Measurements from ENCODE around the gene OR5C1. TPM values are rescaled to one million over a fixed set of nuclear protein-coding genes. Genes with fewer than 3 reads are reported as not detected.

Gene OR5C1
- total RNA-seq, 1 experiment from 2014 or later: not detected

DNA sequence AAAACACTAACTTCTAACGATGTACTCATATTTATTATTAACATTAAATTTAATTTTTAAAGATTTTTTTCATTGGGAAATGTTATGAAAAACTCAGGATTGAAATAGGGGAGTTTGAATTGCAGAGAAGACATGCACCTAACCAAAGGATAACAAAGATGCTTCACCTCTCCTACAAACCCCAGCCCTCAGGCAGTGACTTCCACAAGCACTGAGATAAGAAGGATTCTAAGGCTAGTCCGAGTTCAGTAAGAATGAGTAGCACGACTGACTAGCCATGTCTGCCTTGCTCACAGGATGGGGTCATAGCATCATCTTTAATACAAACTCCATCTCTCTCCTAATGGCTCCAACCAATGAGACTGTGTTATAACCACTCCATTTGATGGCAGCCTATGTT is 7.1 kb upstream of the OR5C1 start:
- intact Hi-C loops (cut with micrococcal nuclease; ENCODE audit: unreplicated experiment): no loop called here
- H3K36me3 ChIP-seq (ENCODE audit: control insufficient read depth, insufficient read depth, low read length): no peaks in the 10 kb centered on the region
- BruUV-seq (replicated peaks): no TSS peak
- no peaks in the 10 kb centered on the region for H3K27me3 ChIP-seq (ENCODE audit: control insufficient read depth, insufficient read depth, low read length)
- no peak overlapping the region for H3K27ac ChIP-seq (ENCODE audit: low read length)
- no peak overlapping the region for H3K4me3 ChIP-seq (ENCODE audit: low read depth in 2 of 2, low read length in 2 of 2)
- ChIA-PET CTCF (no interaction called here), POLR2A (no interaction called here)
- no peaks in the 10 kb centered on the region for H3K9me3 ChIP-seq (ENCODE audit: control insufficient read depth, insufficient read depth, low read depth, low read length)
- DNase-seq (ENCODE audit: low read depth, low spot score) (no peak), ATAC-seq (no peak)
- in situ Hi-C loops (cut with HindIII; ENCODE audit: low pct_unique_long_range_greater_than_20kb, low sequenced_read_pairs): no loop called here
- TF ChIP-seq, protein P1, sequence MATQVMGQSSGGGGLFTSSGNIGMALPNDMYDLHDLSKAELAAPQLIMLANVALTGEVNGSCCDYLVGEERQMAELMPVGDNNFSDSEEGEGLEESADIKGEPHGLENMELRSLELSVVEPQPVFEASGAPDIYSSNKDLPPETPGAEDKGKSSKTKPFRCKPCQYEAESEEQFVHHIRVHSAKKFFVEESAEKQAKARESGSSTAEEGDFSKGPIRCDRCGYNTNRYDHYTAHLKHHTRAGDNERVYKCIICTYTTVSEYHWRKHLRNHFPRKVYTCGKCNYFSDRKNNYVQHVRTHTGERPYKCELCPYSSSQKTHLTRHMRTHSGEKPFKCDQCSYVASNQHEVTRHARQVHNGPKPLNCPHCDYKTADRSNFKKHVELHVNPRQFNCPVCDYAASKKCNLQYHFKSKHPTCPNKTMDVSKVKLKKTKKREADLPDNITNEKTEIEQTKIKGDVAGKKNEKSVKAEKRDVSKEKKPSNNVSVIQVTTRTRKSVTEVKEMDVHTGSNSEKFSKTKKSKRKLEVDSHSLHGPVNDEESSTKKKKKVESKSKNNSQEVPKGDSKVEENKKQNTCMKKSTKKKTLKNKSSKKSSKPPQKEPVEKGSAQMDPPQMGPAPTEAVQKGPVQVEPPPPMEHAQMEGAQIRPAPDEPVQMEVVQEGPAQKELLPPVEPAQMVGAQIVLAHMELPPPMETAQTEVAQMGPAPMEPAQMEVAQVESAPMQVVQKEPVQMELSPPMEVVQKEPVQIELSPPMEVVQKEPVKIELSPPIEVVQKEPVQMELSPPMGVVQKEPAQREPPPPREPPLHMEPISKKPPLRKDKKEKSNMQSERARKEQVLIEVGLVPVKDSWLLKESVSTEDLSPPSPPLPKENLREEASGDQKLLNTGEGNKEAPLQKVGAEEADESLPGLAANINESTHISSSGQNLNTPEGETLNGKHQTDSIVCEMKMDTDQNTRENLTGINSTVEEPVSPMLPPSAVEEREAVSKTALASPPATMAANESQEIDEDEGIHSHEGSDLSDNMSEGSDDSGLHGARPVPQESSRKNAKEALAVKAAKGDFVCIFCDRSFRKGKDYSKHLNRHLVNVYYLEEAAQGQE (IDR thresholded peaks at IDR 0.05; ENCODE audit: insufficient read depth in 1 of 2, low read depth in 2 of 2, low read length in 1 of 2): no peak
- TF ChIP-seq POLR2AphosphoS5 (IDR thresholded peaks at IDR 0.05; ENCODE audit: low read depth, low read length) (no peak), TCF7L2 (IDR thresholded peaks at IDR 0.05; ENCODE audit: low read depth, low read length) (no peak), SIN3A (IDR thresholded peaks at IDR 0.05; ENCODE audit: borderline replicate concordance, insufficient read depth, low read depth, low read length) (no peak)
- TF ChIP-seq, protein P2, sequence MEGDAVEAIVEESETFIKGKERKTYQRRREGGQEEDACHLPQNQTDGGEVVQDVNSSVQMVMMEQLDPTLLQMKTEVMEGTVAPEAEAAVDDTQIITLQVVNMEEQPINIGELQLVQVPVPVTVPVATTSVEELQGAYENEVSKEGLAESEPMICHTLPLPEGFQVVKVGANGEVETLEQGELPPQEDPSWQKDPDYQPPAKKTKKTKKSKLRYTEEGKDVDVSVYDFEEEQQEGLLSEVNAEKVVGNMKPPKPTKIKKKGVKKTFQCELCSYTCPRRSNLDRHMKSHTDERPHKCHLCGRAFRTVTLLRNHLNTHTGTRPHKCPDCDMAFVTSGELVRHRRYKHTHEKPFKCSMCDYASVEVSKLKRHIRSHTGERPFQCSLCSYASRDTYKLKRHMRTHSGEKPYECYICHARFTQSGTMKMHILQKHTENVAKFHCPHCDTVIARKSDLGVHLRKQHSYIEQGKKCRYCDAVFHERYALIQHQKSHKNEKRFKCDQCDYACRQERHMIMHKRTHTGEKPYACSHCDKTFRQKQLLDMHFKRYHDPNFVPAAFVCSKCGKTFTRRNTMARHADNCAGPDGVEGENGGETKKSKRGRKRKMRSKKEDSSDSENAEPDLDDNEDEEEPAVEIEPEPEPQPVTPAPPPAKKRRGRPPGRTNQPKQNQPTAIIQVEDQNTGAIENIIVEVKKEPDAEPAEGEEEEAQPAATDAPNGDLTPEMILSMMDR (IDR thresholded peaks at IDR 0.05): no peak
- no peaks in the 10 kb centered on the region for H3K4me1 ChIP-seq (ENCODE audit: control insufficient read depth, insufficient read depth, low read length)

DNA sequence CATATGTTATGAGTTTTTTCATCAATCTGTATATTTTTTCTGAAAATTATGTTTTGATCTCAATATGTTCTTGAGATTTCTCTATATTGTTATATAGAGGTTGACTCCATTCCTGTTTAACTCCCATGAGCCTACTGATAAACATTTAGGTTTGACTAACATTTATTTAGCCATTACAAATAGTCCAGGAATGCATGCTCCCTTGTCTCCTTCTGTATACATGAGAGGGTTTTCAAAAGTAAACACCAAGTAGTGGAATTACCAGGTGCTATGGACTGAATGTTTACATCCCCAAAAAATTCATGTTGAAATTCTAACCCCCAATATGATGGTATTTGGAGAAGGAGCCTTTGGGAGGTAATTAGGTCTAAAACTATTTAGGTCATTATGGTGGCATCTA is 3.5 kb upstream of the OR5C1 start:
- POLR2A ChIA-PET: no interaction called here

More for the DNA sequence above, 3.5 kb upstream of the OR5C1 start:
- ATAC-seq: no peak
- CTCF ChIA-PET: no interaction called here
- in situ Hi-C loops (cut with HindIII; ENCODE audit: low pct_unique_long_range_greater_than_20kb, low sequenced_read_pairs) (no loop called here), intact Hi-C loops (cut with micrococcal nuclease; ENCODE audit: unreplicated experiment) (no loop called here)
- no TSS peak for BruUV-seq (replicated peaks)
- H3K4me3 ChIP-seq (ENCODE audit: low read depth in 2 of 2, low read length in 2 of 2): no peak overlapping the region
- no peaks in the 10 kb centered on the region for H3K36me3 ChIP-seq (ENCODE audit: control insufficient read depth, insufficient read depth, low read length)
- DNase-seq (ENCODE audit: low read depth, low spot score): no peak
- H3K4me1 ChIP-seq (ENCODE audit: control insufficient read depth, insufficient read depth, low read length): no peaks in the 10 kb centered on the region
- TF ChIP-seq TCF7L2 (IDR thresholded peaks at IDR 0.05; ENCODE audit: low read depth, low read length) (no peak), SIN3A (IDR thresholded peaks at IDR 0.05; ENCODE audit: borderline replicate concordance, insufficient read depth, low read depth, low read length) (no peak), POLR2AphosphoS5 (IDR thresholded peaks at IDR 0.05; ENCODE audit: low read depth, low read length) (no peak)
- TF ChIP-seq, protein P2 (IDR thresholded peaks at IDR 0.05): no peak
- TF ChIP-seq, protein P1 (IDR thresholded peaks at IDR 0.05; ENCODE audit: insufficient read depth in 1 of 2, low read depth in 2 of 2, low read length in 1 of 2): no peak
- H3K27me3 ChIP-seq (ENCODE audit: control insufficient read depth, insufficient read depth, low read length): no peaks in the 10 kb centered on the region
- H3K27ac ChIP-seq (ENCODE audit: low read length): no peak overlapping the region
- no peaks in the 10 kb centered on the region for H3K9me3 ChIP-seq (ENCODE audit: control insufficient read depth, insufficient read depth, low read depth, low read length)
